Kidney (tissue), 14 donors: ENCODE data around the gene ZNF438. TPM values are rescaled to one million over a fixed set of nuclear protein-coding genes. Genes with fewer than 3 reads are reported as not detected.

ENCODE experiments used
- DNase-seq, 5 donors: peaks; one replicate each; pipeline ENCODE4 v3.0.0-alpha.2; 2013 to 2020
- FAIRE-seq: peaks from 2 replicates; lab custom pipeline; 2012; peaks lifted over from hg19 to GRCh38; lab: Jason Lieb, UNC
- H3K27ac ChIP-seq, 2 donors: one replicate each; pipeline ENCODE4 v1.7.0; 2013; ENCODE audit warnings: low read depth in 2 of 2, low read length in 2 of 2, inconsistent platforms in 1 of 2
- H3K27me3 ChIP-seq: one replicate; pipeline ENCODE4 v1.7.1; 2013; ENCODE audit warnings: low read length, inconsistent platforms; ENCODE audit not compliant: control insufficient read depth, insufficient read depth
- H3K36me3 ChIP-seq, 3 donors: one replicate each; pipeline versions ENCODE4 v1.7.0 to v1.7.1; 2013; ENCODE audit warnings: low read length in 3 of 3, control low read depth in 1 of 3, inconsistent platforms in 1 of 3; ENCODE audit not compliant: insufficient read depth in 3 of 3, control insufficient read depth in 2 of 3
- H3K4me1 ChIP-seq, 3 donors: one replicate each; pipeline versions ENCODE4 v1.7.0 to v1.7.1; 2013; ENCODE audit warnings: low read length in 3 of 3, inconsistent platforms in 1 of 3, low read depth in 1 of 3; ENCODE audit not compliant: control insufficient read depth in 2 of 3, insufficient read depth in 2 of 3
- H3K4me3 ChIP-seq, 3 donors: one replicate each; pipeline versions ENCODE4 v1.7.0 to v1.8.1; 2013; ENCODE audit warnings: low read length in 3 of 3, control low read depth in 1 of 3, inconsistent platforms in 1 of 3
- H3K9ac ChIP-seq, 3 donors: one replicate each; pipeline versions ENCODE4 v1.7.0 to v1.7.1; 2013; ENCODE audit warnings: low read length in 3 of 3, control low read depth in 1 of 3, inconsistent platforms in 1 of 3
- H3K9me3 ChIP-seq, 3 donors: one replicate each; pipeline versions ENCODE4 v1.7.0 to v1.7.1; 2013; ENCODE audit warnings: low read length in 3 of 3, control low read depth in 1 of 3, inconsistent platforms in 1 of 3; ENCODE audit not compliant: control insufficient read depth in 2 of 3, insufficient read depth in 1 of 3
- intact Hi-C: fragments of 100-400 bp; cut with DNase I; formaldehyde crosslinking; loops from one replicate; pipeline ENCODE4 v1.11.1; 2022
- polyA plus RNA-seq: library from polyadenylated mRNA; stranded (reverse); fragments of 350-450 nt; fragmentation: Illumina TruSeq; extraction: RNeasy Lipid Tissue Mini Kit (QIAGEN cat#74804); gene quantifications from one replicate; pipeline ENCODE4 v1.2.3, GENCODE V29; 2014; ENCODE audit warnings: low read depth, low replicate concordance; ENCODE audit not compliant: insufficient read depth
- total RNA-seq: library from RNA; stranded (reverse); fragmentation: NEBNext Ultra II Directional; extraction: Animal tissue kit (Norgen Biotek cat#: 25700); gene quantifications from one replicate; pipeline ENCODE4 v1.2.1, GENCODE V29; 2021
- TF ChIP-seq, protein P1 (sequence below): IDR thresholded peaks from 3 replicates; pipeline ENCODE4 v1.5.1; 2012; ENCODE audit warnings: mild to moderate bottlenecking, moderate library complexity, borderline replicate concordance; ENCODE audit not compliant: insufficient read depth; ENCODE audit errors: extremely low read depth
- donor health status: control.
- donor health status: control.
- donor health status: control.
- donor health status: control.
- donor health status: control.
- donor health status: DM: yes; HTN: yes; CAD: no.
- donor health status: Normal renal cell carcinoma (clear cell type).

ZNF438 gene
- total and polyA plus RNA-seq, 2 donors from 2014 or later = 5.9 to 9.9 TPM

DNA sequence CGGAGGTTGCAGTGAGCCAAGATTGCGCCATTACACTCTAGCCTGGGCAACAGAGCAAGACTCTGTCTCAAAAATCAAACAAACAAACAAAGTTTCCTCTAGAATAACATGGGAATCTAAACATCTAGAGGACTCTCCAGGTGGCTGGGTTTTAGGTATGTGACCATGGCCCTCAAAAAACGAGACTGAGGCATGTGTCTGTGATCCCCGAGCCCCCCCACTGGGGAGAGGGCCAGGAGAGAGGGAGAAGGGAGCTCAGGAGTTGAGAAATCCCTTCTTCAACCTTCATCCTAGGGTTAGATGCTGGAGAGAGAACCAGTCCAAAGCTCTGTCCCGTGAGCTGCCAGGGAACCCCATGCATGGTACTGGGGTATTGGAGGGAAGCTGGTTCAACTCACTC is 214.1 kb downstream of the ZNF438 start:
- intact Hi-C loops = no loop called here
- DNase-seq (no peak), FAIRE-seq (no peak)
- Histone ChIP-seq H3K4me1 (peaks cover 13 to 24% (median 15%) of the 10 kb centered on the region in 3 donors), H3K36me3 (no peaks in the 10 kb centered on the region), H3K9ac (no peak overlapping the region), H3K4me3 (no peak overlapping the region), H3K27ac (no peak overlapping the region), H3K9me3 (no peaks in the 10 kb centered on the region), H3K27me3 (no peaks in the 10 kb centered on the region)
- TF ChIP-seq, protein P1, sequence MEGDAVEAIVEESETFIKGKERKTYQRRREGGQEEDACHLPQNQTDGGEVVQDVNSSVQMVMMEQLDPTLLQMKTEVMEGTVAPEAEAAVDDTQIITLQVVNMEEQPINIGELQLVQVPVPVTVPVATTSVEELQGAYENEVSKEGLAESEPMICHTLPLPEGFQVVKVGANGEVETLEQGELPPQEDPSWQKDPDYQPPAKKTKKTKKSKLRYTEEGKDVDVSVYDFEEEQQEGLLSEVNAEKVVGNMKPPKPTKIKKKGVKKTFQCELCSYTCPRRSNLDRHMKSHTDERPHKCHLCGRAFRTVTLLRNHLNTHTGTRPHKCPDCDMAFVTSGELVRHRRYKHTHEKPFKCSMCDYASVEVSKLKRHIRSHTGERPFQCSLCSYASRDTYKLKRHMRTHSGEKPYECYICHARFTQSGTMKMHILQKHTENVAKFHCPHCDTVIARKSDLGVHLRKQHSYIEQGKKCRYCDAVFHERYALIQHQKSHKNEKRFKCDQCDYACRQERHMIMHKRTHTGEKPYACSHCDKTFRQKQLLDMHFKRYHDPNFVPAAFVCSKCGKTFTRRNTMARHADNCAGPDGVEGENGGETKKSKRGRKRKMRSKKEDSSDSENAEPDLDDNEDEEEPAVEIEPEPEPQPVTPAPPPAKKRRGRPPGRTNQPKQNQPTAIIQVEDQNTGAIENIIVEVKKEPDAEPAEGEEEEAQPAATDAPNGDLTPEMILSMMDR = no peak

DNA sequence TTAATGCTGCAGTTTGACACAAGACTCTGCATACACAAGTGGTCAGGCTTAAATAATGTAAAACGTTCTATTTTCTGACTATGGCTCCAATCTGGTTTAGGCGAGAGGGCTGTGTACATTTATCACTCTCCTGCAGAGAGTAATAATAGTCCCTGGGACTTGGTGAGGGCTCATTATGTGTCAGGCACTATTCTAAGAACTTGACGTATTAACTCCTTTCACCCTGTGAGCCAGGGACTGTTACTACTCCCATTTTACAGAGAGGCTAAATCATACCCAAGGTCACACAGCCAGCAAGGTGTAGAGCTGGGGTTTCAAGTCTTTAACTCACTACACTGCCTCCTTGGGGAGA is 214.9 kb downstream of the ZNF438 start:
- H3K4me1 ChIP-seq = peaks cover 13 to 27% (median 15%) of the 10 kb centered on the region in 3 donors
- H3K9me3 ChIP-seq = no peaks in the 10 kb centered on the region
- H3K4me3 ChIP-seq = no peak overlapping the region
- TF ChIP-seq, protein P1 = no peak
- FAIRE-seq = no peak
- intact Hi-C loops = no loop called here
- H3K9ac ChIP-seq = no peak overlapping the region
- no peaks in the 10 kb centered on the region for H3K36me3 ChIP-seq
- DNase-seq = no peak
- no peak overlapping the region for H3K27ac ChIP-seq
- no peaks in the 10 kb centered on the region for H3K27me3 ChIP-seq

DNA sequence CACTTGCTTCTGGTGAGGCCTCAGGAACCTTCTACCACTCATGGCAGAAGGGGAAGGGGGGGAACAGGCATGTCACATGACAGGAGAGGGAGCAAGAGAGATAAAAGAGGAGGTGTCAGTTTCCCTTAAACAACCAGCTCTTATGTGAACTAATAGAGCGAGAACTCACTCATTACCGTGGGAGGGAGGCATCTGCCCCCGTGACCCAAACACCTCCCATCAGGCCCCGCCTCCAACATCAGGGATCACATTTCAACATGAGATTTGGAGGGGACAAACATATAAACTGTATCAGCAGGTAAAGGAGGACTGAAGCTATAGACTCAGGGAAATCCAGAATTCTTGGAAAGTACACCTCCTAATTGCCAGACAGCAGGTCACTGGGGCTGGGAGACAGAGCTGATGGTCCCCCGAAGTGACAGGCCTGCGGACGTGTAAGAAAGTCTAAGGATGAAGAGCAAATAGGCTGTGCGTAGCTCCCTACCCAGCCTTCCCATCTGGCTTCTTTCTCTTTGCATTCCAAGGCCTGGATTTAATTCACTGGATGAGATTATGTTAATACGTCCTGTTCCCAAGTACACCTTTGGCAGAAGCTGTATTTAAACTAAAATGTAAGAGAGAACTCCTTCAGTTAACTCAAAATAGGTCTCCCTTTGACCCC is 215.4 kb downstream of the ZNF438 start:
- H3K27me3 ChIP-seq = no peaks in the 10 kb centered on the region
- DNase-seq (peak in 4 of 5 donors; percentile 70 to 80 (median 76)), FAIRE-seq (no peak)
- TF ChIP-seq, protein P1 = no peak
- no peak overlapping the region for H3K9ac ChIP-seq
- H3K4me1 ChIP-seq = peaks cover 15 to 31% (median 17%) of the 10 kb centered on the region in 3 donors
- intact Hi-C loops = no loop called here
- no peaks in the 10 kb centered on the region for H3K9me3 ChIP-seq
- H3K4me3 ChIP-seq = no peak overlapping the region
- no peaks in the 10 kb centered on the region for H3K36me3 ChIP-seq
- no peak overlapping the region for H3K27ac ChIP-seq
